Heart right ventricle (tissue), 16 donors: Measurements from ENCODE around the gene ERCC6L2. TPM values are rescaled to one million over a fixed set of nuclear protein-coding genes. Genes with fewer than 3 reads are reported as not detected.

Source experiments
- ATAC-seq, 8 donors: fragments of 200-7000 bp; cut with Tn5 transposase; one replicate each; pipeline ENCODE4 v1.9.1; 2020; ENCODE audit warnings: mild to moderate bottlenecking in 8 of 8, moderate library complexity in 8 of 8, moderate number of reproducible peaks in 1 of 8
- DNase-seq, 2 donors: peaks; one replicate each; pipeline ENCODE4 v3.0.0-alpha.2; 2020
- H3K27ac ChIP-seq, 10 donors: fragments of 200-600 bp; sonication (generic) in 2 of 10; one replicate each; pipeline versions ENCODE4 v1.5.0 to v1.8.0; 2020 to 2022; ENCODE audit warnings: mild to moderate bottlenecking in 3 of 10
- H3K27me3 ChIP-seq, 7 donors: fragments of 200-600 bp; one replicate each; pipeline ENCODE4 v1.8.0; 2021 to 2022; ENCODE audit warnings: mild to moderate bottlenecking in 2 of 7
- H3K36me3 ChIP-seq, 9 donors: fragments of 200-600 bp; sonication (generic) in 1 of 9; one replicate each; pipeline versions ENCODE4 v1.5.0 to v1.8.0; 2020 to 2022; ENCODE audit warnings: mild to moderate bottlenecking in 2 of 9
- H3K4me1 ChIP-seq, 9 donors: fragments of 200-600 bp; sonication (generic) in 1 of 9; one replicate each; pipeline versions ENCODE4 v1.5.0 to v1.8.0; 2020 to 2022; ENCODE audit warnings: mild to moderate bottlenecking in 4 of 9
- H3K4me3 ChIP-seq, 10 donors: fragments of 200-600 bp; sonication (generic) in 2 of 10; one replicate each; pipeline versions ENCODE4 v1.5.0 to v1.8.0; 2020 to 2022; ENCODE audit warnings: mild to moderate bottlenecking in 7 of 10, moderate library complexity in 2 of 10
- H3K9me3 ChIP-seq, 11 donors: fragments of 200-600 bp in 10 of 11; sonication (generic) in 2 of 11; one replicate each; pipeline versions ENCODE4 v1.5.0 to v1.8.0; 2013 to 2022; ENCODE audit warnings: mild to moderate bottlenecking in 2 of 11, control low read depth in 1 of 11, moderate library complexity in 1 of 11
- CTCF ChIP-seq, 9 donors: fragments of 200-600 bp; sonication (generic) in 2 of 9; IDR thresholded peaks; one replicate each; pipeline versions ENCODE4 v1.5.0 to v1.8.0; 2021 to 2022; ENCODE audit warnings: antibody characterized with exemption in 9 of 9, mild to moderate bottlenecking in 5 of 9, moderate library complexity in 1 of 9
- WGBS, 2 donors: extraction: QIAGEN DNeasy Blood & Tissue Kit; methylation state at CpG; one replicate each; pipeline ENCODE4 v1.1.7; 2013; ENCODE audit warnings: inconsistent platforms in 1 of 2; 5-methylcytosine and 5-hydroxymethylcytosine counted together
- intact Hi-C, 10 donors: fragments of 100-400 bp; cut with DNase I; formaldehyde crosslinking; loops; one replicate each; pipeline versions ENCODE4 v1.11.1 to v1.14.2; 2022
- polyA plus RNA-seq, 2 donors: library from polyadenylated mRNA; stranded (reverse); fragments of 200-250 nt; gene quantifications; one replicate each; pipeline ENCODE4 v1.2.3, GENCODE V29; 2013
- total RNA-seq, 10 donors: library from RNA; stranded (reverse); fragmentation: NEBNext Ultra II Directional in 3 of 10; extraction: Animal tissue kit (Norgen Biotek cat#: 25700) in 3 of 10; gene quantifications; one replicate each; pipeline versions ENCODE4 v1.2.1 to v1.2.4, GENCODE V29; 2021 to 2023
- donor health status: Arrhythmogenic right ventricular cardiomyopathy.
- donor health status: ischemic (EF 13 %, LVEDD 7.1; RV severe dilation, severe dysfunction).
- donor health status: healthy with polysubstance abuse.
- donor health status: DM: no; HTN: yes; CAD: no.
- donor health status: DM: no; HTN: no; CAD: no.
- donor health status: ischemic (EF 25% LVEDD 6.9; RV normal size, moderate dysfunction).
- donor health status: ischemic (EF 25% LVEDD 5.7; RV mildly dilated, moderate dysfunction).
- donor health status: healthy.
- donor health status: DM: yes; HTN: yes; CAD: no.
- donor health status: Ischemic cardiomyopathy.
- donor health status: ischemic (EF 35%, LVEDD 5.7; RV mildly dilated, moderate dysfunction).
- donor health status: nonischemic (EF 11% LVEDD 7.7; RV severe dilation, severe dysfunction).
- donor health status: DM: yes; HTN: yes; CAD: no.
- donor health status: PGD.
- donor health status: ischemic (EF 29% LVEDD 5.4; RV normal size, mild dysfunction).
- donor health status: nonischemic (EF 23%, LVEDD 6.1; RV moderate dilation, normal function).

The ERCC6L2 gene
- total and polyA plus RNA-seq, 12 donors: 4.6 to 37.5 (median 26.4) TPM

DNA sequence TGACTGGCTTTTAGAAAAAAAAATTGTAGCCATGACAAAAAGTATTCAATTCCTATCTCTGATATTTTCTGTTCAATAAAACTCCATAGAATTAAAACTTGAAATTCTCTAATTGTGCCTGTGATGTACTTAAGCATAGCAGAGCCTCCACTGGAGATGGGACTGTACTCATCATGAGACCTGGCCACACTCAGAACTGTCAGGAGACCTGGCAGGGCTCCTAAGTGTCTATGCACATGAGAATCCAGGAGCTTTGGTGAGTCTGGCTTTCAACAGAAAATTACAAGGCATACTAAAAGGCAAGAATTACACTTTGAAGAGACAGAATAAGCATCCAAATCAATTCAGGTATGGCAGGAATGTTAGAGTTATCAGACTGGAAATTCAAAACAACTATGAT is 26.7 kb upstream of the ERCC6L2 start:
- H3K9me3 ChIP-seq: no peaks in the 10 kb centered on the region
- no peak for TF ChIP-seq CTCF (IDR thresholded peaks at IDR 0.05)
- H3K4me1 ChIP-seq: peaks cover 0 to 4% (median 0%) of the 10 kb centered on the region in 9 donors
- peaks cover 0 to 20% (median 0%) of the 10 kb centered on the region in 9 donors for H3K36me3 ChIP-seq
- DNase-seq (no peak), ATAC-seq (peak in 1 of 8 donors; percentile 51)
- intact Hi-C loops: no loop called here
- no peak overlapping the region for H3K27ac ChIP-seq
- H3K27me3 ChIP-seq: no peaks in the 10 kb centered on the region
- no peak overlapping the region for H3K4me3 ChIP-seq

DNA sequence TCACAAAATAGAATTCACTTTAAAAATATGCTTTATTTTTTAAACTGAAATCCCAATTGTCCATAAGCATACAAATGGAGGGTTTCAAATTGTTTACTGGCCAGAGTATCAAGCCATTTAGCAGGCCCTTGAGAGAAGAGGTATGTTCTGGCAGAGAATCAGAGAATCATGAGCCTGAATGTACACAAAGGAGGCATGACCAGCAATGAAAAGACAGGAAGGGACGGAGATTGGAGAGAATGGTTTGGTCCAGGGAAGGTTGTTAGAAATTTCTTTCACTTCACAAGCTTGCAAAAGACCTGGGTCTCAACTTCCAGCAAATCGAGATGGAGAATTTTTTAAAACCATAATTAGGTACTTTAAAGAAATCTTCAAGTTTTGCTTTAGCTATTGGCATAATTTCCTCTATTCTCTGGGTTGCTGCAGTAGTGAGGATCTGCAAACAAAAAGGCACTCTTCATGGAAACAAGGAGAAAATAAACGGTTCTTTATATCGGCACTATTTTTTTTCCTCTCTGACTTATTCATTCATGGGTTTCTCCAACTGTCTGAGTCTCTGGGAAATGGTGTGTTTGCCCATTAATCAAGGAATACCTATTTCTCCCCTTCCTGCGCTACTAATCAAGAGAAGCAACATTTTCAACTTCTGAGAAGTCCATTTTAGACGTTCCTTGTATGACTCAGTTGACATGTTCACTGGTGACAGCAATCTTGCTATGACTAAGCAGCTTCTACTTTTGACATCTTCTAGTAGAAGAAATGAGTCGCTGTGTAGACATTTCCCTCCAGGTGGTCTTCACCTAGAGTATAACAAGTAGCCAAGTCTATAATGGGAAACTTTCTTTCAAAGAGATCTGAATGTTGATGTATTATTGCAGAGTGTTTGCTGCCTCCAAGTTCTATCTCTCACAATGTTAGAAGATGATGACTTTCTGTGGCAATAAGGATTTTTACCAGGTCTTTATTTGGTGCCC is 23.1 kb upstream of the ERCC6L2 start:
- intact Hi-C loops: no loop called here
- no peak overlapping the region for H3K4me3 ChIP-seq
- DNase-seq (no peak), ATAC-seq (no peak)
- H3K27ac ChIP-seq: no peak overlapping the region
- H3K27me3 ChIP-seq: no peaks in the 10 kb centered on the region
- peaks cover 0 to 9% (median 0%) of the 10 kb centered on the region in 9 donors for H3K4me1 ChIP-seq
- no peaks in the 10 kb centered on the region for H3K9me3 ChIP-seq
- H3K36me3 ChIP-seq: peaks cover 0 to 20% (median 0%) of the 10 kb centered on the region in 9 donors
- 77 to 79% methylated on average over 7 of the region's 7 CpGs for WGBS, 2 donors
- no peak for TF ChIP-seq CTCF (IDR thresholded peaks at IDR 0.05)

GRCh38 chr9:95854386-95855020 is 21.0 kb upstream of the ERCC6L2 start:
- H3K4me3 ChIP-seq: no peak overlapping the region
- H3K27me3 ChIP-seq: no peaks in the 10 kb centered on the region
- intact Hi-C loops: no loop called here
- H3K27ac ChIP-seq: no peak overlapping the region
- ATAC-seq (no peak), DNase-seq (no peak)
- H3K9me3 ChIP-seq: no peaks in the 10 kb centered on the region
- H3K4me1 ChIP-seq: peaks cover 0 to 14% (median 0%) of the 10 kb centered on the region in 9 donors
- 79 to 88% methylated on average over 1 of the region's 1 CpG for WGBS, 2 donors
- peaks cover 0 to 13% (median 0%) of the 10 kb centered on the region in 9 donors for H3K36me3 ChIP-seq
- no peak for TF ChIP-seq CTCF (IDR thresholded peaks at IDR 0.05)

- no peak overlapping the region for H3K4me3 ChIP-seq
- no peaks in the 10 kb centered on the region for H3K9me3 ChIP-seq
- no peaks in the 10 kb centered on the region for H3K27me3 ChIP-seq
- DNase-seq (no peak), ATAC-seq (no peak)
- intact Hi-C loops: no loop called here
- peaks cover 0 to 14% (median 0%) of the 10 kb centered on the region in 9 donors for H3K4me1 ChIP-seq
- no peak for TF ChIP-seq CTCF (IDR thresholded peaks at IDR 0.05)
- H3K36me3 ChIP-seq: no peaks in the 10 kb centered on the region
- no peak overlapping the region for H3K27ac ChIP-seq
These were observed 19.5 kb upstream of the ERCC6L2 start for GRCh38 chr9:95855961-95856360.
